ENCODE results near the gene LONP1.

The LONP1 gene, protein sequence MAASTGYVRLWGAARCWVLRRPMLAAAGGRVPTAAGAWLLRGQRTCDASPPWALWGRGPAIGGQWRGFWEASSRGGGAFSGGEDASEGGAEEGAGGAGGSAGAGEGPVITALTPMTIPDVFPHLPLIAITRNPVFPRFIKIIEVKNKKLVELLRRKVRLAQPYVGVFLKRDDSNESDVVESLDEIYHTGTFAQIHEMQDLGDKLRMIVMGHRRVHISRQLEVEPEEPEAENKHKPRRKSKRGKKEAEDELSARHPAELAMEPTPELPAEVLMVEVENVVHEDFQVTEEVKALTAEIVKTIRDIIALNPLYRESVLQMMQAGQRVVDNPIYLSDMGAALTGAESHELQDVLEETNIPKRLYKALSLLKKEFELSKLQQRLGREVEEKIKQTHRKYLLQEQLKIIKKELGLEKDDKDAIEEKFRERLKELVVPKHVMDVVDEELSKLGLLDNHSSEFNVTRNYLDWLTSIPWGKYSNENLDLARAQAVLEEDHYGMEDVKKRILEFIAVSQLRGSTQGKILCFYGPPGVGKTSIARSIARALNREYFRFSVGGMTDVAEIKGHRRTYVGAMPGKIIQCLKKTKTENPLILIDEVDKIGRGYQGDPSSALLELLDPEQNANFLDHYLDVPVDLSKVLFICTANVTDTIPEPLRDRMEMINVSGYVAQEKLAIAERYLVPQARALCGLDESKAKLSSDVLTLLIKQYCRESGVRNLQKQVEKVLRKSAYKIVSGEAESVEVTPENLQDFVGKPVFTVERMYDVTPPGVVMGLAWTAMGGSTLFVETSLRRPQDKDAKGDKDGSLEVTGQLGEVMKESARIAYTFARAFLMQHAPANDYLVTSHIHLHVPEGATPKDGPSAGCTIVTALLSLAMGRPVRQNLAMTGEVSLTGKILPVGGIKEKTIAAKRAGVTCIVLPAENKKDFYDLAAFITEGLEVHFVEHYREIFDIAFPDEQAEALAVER

DNA sequence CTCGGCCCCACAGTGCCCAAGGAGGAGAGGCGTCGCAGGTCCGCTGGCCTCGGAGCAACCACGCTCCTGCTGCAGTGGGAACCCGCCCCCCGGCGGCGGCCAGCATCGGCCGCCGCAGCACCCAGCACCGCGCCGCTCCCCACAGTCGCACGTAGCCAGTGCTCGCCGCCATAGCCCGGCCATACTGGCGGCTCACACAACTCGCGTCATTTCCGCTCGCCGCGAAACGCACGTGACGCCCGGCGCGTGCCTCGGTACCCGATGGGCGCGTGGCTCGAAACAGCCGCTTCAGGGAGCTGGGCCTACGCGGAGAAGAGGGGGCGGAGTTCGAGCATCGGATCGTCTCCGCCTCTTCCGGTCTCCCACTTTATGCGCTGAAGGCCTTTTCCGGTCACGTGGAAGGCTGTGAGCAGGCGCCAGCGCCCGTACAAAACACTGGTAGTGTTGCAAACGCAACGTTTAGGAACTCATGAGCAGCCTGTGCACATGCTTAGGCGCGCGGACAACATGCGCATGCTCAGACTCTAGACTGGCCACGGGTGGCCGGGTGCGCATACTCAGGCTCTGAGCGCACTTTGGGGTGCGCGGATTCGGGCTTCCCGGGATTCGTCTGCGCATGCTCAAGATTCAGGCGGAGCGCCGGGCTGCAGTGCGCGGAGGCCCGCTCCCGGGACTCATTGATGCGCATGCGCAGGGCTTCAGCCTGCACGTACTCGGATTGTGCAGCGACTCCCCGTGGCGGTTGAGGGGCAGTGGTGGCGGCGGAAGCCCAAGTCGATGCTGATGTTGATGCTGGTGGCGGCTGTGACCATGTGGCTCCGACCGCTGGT is at the start of gene LONP1, which contains the start of gene CATSPERD:
TSS of gene LONP1 (minus strand) at position 186 of the 830 bp plus-strand sequence. CDS start at position 172, 14 bp downstream.
TSS of gene CATSPERD (plus strand) at position 677 of the 830 bp plus-strand sequence. CDS start at position 778, 101 bp downstream.
- peak; percentile 97 for DNase-seq (ENCODE audit: insufficient read length, low spot score)
- no peak for FAIRE-seq
- TF ChIP-seq, protein P1, sequence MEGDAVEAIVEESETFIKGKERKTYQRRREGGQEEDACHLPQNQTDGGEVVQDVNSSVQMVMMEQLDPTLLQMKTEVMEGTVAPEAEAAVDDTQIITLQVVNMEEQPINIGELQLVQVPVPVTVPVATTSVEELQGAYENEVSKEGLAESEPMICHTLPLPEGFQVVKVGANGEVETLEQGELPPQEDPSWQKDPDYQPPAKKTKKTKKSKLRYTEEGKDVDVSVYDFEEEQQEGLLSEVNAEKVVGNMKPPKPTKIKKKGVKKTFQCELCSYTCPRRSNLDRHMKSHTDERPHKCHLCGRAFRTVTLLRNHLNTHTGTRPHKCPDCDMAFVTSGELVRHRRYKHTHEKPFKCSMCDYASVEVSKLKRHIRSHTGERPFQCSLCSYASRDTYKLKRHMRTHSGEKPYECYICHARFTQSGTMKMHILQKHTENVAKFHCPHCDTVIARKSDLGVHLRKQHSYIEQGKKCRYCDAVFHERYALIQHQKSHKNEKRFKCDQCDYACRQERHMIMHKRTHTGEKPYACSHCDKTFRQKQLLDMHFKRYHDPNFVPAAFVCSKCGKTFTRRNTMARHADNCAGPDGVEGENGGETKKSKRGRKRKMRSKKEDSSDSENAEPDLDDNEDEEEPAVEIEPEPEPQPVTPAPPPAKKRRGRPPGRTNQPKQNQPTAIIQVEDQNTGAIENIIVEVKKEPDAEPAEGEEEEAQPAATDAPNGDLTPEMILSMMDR (IDR thresholded peaks at IDR 0.05; ENCODE audit: insufficient read depth, missing control alignments) = peak; percentile 78

DNA sequence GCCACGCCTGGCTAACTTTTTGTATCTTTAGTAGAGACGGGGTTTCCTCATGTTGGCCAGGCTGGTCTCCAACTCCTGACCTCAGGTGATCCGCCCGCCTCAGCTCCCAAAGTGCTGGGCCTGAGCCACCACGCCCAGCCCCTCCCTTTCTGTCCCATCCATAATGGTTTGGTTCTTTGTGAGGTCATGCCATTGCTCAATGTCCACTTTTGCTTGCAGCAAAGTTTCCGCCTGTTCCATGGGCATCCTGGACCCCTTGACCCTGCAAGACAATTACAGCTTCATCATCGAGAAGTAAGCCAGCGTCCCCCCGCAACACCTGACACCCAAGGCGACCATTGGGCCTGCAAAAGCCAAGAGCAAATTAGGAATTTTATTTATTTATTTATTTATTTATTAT is 48.0 kb upstream of the LONP1 start:
- DNase-seq (ENCODE audit: insufficient read length, low spot score) (no peak), FAIRE-seq (no peak)
- TF ChIP-seq, protein P1 (IDR thresholded peaks at IDR 0.05; ENCODE audit: insufficient read depth, missing control alignments) = no peak

DNA sequence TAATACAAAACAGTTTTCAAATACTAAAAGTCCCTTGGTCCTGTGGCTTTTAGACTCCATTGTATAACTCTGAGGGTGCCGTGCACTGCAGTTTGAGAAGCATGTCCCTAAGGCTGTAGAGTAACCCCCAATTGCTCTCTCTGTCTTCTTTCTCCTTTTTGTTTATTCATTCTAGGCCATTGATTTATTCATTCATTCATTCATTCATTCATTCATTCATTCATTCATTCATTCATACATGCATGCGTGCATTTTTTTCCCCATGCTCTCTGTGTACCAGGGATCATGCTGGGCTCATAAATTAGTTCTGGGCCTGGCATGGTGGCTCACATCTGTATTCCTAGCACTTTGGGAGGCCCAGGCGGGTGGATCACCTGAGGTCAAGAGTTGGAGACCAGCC is 45.3 kb upstream of the LONP1 start:
- DNase-seq (ENCODE audit: insufficient read length, low spot score) (no peak), FAIRE-seq (no peak)

DNA sequence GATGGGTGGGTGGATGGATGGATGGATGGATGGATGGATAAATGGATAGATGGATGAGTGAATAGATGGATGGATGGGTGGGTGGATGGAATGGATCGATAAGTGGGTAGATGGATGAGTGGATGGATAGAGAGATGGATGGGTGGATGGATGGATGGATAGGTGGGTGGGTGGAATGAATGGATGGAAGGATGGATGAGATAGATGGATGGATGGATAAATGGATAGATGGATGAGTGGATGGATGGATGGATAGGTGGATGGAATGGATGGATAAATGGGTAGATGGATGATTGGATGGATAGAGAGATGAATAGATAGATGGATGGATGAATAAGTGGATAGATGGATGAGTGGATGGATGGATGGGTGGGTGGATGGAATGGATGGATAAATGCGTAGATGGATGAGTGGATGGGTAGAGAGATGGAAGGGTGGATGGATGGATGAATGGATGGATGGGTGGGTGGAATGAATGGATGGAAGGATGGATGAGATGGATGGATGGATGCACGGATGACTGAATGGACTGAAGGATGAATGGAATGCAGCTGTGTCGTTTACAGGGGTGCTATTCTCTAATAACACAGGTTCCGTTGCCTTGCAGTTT is 42.8 kb upstream of the LONP1 start:
- FAIRE-seq (no peak), DNase-seq (ENCODE audit: insufficient read length, low spot score) (no peak)
- TF ChIP-seq, protein P1 (IDR thresholded peaks at IDR 0.05; ENCODE audit: insufficient read depth, missing control alignments) = no peak

More for the DNA sequence above, 45.3 kb upstream of the LONP1 start:
- TF ChIP-seq, protein P1 (IDR thresholded peaks at IDR 0.05; ENCODE audit: insufficient read depth, missing control alignments) = no peak

DNA sequence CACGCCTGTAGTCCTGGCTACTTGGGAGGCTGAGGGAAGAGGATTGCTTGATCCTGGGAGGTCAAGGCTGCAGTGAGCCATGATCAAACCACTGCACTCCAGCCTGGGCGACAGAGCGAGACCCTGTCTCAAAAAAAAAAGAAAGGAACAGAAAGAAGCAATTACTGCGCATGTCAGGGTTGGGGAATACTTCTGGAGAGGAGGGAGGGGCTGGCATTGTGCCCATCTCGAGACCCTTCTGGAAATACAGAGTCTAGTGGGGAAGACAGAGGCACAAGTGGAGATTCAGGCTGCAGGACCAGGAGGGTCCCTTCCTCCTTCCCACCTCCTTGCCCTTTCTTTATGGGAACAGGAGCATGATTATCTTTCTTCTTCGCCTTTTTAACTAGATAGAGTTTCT is 33.8 kb upstream of the LONP1 start:
- TF ChIP-seq, protein P1 (IDR thresholded peaks at IDR 0.05; ENCODE audit: insufficient read depth, missing control alignments) = no peak
- DNase-seq (ENCODE audit: insufficient read length, low spot score) = no peak
- no peak for FAIRE-seq

DNA sequence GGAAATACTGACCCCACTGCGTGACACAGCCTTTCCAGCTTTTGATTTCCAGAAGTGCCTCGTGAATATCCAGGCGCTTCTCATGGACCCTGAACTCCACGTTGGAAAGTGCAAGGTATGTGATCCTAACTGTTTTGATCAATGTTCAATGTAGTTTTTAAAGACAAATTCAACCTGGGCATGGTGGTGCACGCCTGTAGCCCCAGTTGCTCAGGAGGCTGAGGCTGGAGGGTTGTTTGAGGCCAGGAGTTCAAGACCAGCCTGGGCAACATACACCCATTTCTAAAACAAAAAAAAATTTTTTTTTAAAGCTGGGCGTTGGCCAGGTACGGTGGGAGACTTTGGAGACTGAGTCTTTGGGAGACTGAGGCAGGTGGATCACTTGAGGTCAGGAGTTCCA is 31.8 kb upstream of the LONP1 start:
- DNase-seq (ENCODE audit: insufficient read length, low spot score) (no peak), FAIRE-seq (no peak)

More for the DNA sequence above, 31.8 kb upstream of the LONP1 start:
- TF ChIP-seq, protein P1 (IDR thresholded peaks at IDR 0.05; ENCODE audit: insufficient read depth, missing control alignments) = no peak

All from D721Med (cell line).